Caco-2 (cell line): ENCODE data around the gene POLR1H. TPM values are rescaled to one million over a fixed set of nuclear protein-coding genes. Genes with fewer than 3 reads are reported as not detected.

Experiments
- BruUV-seq: library from RNA; stranded (reverse); fragments of 400-500 nt; replicated peaks from 2 replicates; lab custom pipeline; 2021; lab: Mats Ljungman, UMichigan
- CTCF ChIA-PET: fragments of 300-600 bp; sonication (Branson Sonifier 250); formaldehyde crosslinking; loops from one replicate; lab custom pipeline; 2022; ENCODE audit warnings: antibody characterized with exemption; lab: Charles Lee
- POLR2A ChIA-PET: fragments of 300-600 bp; sonication (Branson Sonifier 250); formaldehyde crosslinking; loops from one replicate; lab custom pipeline; 2022; ENCODE audit warnings: antibody characterized with exemption; lab: Charles Lee
- DNase-seq, 2 experiments: peaks; one replicate each; pipeline versions ENCODE4 v3.0.0 to v3.0.0-alpha.2; 2020 to 2022
- H3K27me3 ChIP-seq: replicated peaks from 2 replicates; pipeline ENCODE4 v1.6.0; 2011; ENCODE audit warnings: low read length; ENCODE audit not compliant: control insufficient read depth, insufficient read depth
- H3K36me3 ChIP-seq: 2 replicates; pipeline ENCODE4 v1.5.1; 2011; ENCODE audit warnings: low read length; ENCODE audit not compliant: control insufficient read depth, insufficient read depth
- H3K4me1 ChIP-seq: fragments of 250-450 bp; sonication (Bioruptor Pico); 2 replicates; pipeline ENCODE4 v1.5.1; 2020; ENCODE audit warnings: mild to moderate bottlenecking
- H3K4me3 ChIP-seq: 2 replicates; pipeline ENCODE4 v1.5.1; 2011; ENCODE audit warnings: low read depth, mild to moderate bottlenecking, control low read depth, low read length
- H3K9me3 ChIP-seq: fragments of 250-450 bp; sonication (Bioruptor Pico); 2 replicates; pipeline ENCODE4 v1.5.1; 2020; ENCODE audit warnings: mild to moderate bottlenecking, moderate library complexity
- H3K27ac Mint-ChIP-seq: one replicate; pipeline ENCODE4 v1.8.0; 2022; ENCODE audit warnings: mixed read lengths; ENCODE audit not compliant: unreplicated experiment
- H3K27me3 Mint-ChIP-seq: one replicate; pipeline ENCODE4 v1.8.0; 2022; ENCODE audit warnings: mixed read lengths; ENCODE audit not compliant: insufficient read depth, unreplicated experiment
- H3K36me3 Mint-ChIP-seq: one replicate; pipeline ENCODE4 v1.8.0; 2022; ENCODE audit warnings: mild to moderate bottlenecking, mixed read lengths; ENCODE audit not compliant: insufficient read depth, unreplicated experiment
- H3K4me1 Mint-ChIP-seq: one replicate; pipeline ENCODE4 v1.8.0; 2022; ENCODE audit warnings: low read depth, mixed read lengths; ENCODE audit not compliant: unreplicated experiment
- H3K4me3 Mint-ChIP-seq: one replicate; pipeline ENCODE4 v1.8.0; 2022; ENCODE audit warnings: mild to moderate bottlenecking, moderate library complexity, mixed read lengths; ENCODE audit not compliant: unreplicated experiment
- H3K9me3 Mint-ChIP-seq: one replicate; pipeline ENCODE4 v1.8.0; 2022; ENCODE audit warnings: mixed read lengths; ENCODE audit not compliant: unreplicated experiment
- intact Hi-C: fragments of 100-400 bp; cut with micrococcal nuclease; formaldehyde crosslinking; loops from one replicate; pipeline ENCODE4 v1.10.0; 2022; ENCODE audit not compliant: unreplicated experiment
- total RNA-seq: library from RNA; stranded (reverse); gene quantifications from 2 replicates; pipeline ENCODE4 v1.2.3, GENCODE V29; 2022
- TF ChIP-seq, protein P1 (sequence below), 2 experiments: fragments of 200-600 bp in 1 of 2; IDR thresholded peaks; 1 replicate in 1 of 2; 2 replicates in 1 of 2; pipeline versions ENCODE4 v1.5.1 to v1.8.0; 2011 to 2022; ENCODE audit warnings: antibody characterized with exemption in 1 of 2, control low read depth in 1 of 2, inconsistent platforms in 1 of 2, low read depth in 1 of 2, low read length in 1 of 2, mild to moderate bottlenecking in 1 of 2, moderate library complexity in 1 of 2; ENCODE audit not compliant: insufficient read depth in 1 of 2, severe bottlenecking in 1 of 2, unreplicated experiment in 1 of 2

POLR1H gene
- total RNA-seq, 1 experiment from 2014 or later: 27.6 TPM

DNA sequence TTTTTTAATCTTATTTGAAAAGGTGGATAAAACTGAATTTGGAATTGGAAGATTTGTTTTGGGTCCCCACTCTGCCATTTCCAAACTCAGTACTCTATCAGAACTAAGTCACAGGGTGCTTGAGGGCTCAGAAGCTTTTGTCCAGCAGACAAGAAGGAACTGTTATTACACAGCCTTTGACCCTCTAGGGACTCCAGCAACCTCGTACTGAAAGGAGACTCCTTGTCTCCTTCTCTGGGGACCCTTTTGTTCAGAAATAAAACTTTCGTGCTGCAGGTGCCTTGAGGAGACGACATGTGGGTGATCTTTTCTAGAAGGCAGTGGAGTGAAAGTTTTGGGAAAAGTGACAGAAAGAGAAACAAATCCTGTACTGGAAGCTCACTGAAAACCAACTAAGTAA is 7.4 kb upstream of the POLR1H start:
- intact Hi-C loops: no loop called here
- Histone ChIP-seq H3K4me3 (no peak overlapping the region), H3K4me1 (no peaks in the 10 kb centered on the region), H3K27me3 (no peaks in the 10 kb centered on the region), H3K36me3 (no peaks in the 10 kb centered on the region), H3K9me3 (no peaks in the 10 kb centered on the region)
- no peaks in the 10 kb centered on the region for H3K27me3 Mint-ChIP-seq
- TF ChIP-seq, protein P1, sequence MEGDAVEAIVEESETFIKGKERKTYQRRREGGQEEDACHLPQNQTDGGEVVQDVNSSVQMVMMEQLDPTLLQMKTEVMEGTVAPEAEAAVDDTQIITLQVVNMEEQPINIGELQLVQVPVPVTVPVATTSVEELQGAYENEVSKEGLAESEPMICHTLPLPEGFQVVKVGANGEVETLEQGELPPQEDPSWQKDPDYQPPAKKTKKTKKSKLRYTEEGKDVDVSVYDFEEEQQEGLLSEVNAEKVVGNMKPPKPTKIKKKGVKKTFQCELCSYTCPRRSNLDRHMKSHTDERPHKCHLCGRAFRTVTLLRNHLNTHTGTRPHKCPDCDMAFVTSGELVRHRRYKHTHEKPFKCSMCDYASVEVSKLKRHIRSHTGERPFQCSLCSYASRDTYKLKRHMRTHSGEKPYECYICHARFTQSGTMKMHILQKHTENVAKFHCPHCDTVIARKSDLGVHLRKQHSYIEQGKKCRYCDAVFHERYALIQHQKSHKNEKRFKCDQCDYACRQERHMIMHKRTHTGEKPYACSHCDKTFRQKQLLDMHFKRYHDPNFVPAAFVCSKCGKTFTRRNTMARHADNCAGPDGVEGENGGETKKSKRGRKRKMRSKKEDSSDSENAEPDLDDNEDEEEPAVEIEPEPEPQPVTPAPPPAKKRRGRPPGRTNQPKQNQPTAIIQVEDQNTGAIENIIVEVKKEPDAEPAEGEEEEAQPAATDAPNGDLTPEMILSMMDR (IDR thresholded peaks at IDR 0.05; ENCODE audit: insufficient read depth in 1 of 2, low read depth in 1 of 2, low read length in 1 of 2, severe bottlenecking in 1 of 2, unreplicated experiment in 1 of 2): no peak
- H3K4me1 Mint-ChIP-seq: no peaks in the 10 kb centered on the region
- H3K27ac Mint-ChIP-seq: no peak overlapping the region
- no peaks in the 10 kb centered on the region for H3K9me3 Mint-ChIP-seq
- no peak for DNase-seq
- H3K4me3 Mint-ChIP-seq: no peak overlapping the region
- POLR2A ChIA-PET: no interaction called here
- no TSS peak for BruUV-seq
- CTCF ChIA-PET: no interaction called here
- no peaks in the 10 kb centered on the region for H3K36me3 Mint-ChIP-seq

DNA sequence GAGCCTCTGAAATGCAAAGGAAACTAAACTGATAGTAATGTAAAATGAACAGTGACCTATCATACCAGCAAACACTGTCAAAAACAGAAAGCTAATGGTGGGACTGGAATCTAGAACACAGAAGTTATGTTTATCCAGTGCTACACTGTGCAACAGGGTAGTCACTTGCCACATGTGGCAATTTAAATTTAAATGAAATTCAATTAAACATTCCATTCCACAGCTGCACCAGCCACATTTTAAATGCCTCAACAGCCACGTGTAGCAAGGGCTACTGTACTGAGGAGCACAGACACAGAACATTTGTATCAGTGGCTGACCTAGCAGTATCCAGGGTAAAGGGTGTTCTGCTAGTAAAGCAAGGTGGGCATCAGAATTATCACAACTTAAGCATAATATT is 5.6 kb upstream of the POLR1H start:
- no peak for DNase-seq
- Histone ChIP-seq H3K27me3 (no peaks in the 10 kb centered on the region), H3K9me3 (no peaks in the 10 kb centered on the region), H3K4me1 (peaks cover 6% of the 10 kb centered on the region; the same call in 1 of the 2 replicates), H3K4me3 (no peak overlapping the region), H3K36me3 (no peaks in the 10 kb centered on the region)
- no peak overlapping the region for H3K27ac Mint-ChIP-seq
- TF ChIP-seq, protein P1 (IDR thresholded peaks at IDR 0.05; ENCODE audit: insufficient read depth in 1 of 2, low read depth in 1 of 2, low read length in 1 of 2, severe bottlenecking in 1 of 2, unreplicated experiment in 1 of 2): no peak
- no peak overlapping the region for H3K4me3 Mint-ChIP-seq
- no peaks in the 10 kb centered on the region for H3K4me1 Mint-ChIP-seq
- no peaks in the 10 kb centered on the region for H3K9me3 Mint-ChIP-seq
- ChIA-PET POLR2A (no interaction called here), CTCF (no interaction called here)
- intact Hi-C loops: no loop called here
- no TSS peak for BruUV-seq
- no peaks in the 10 kb centered on the region for H3K36me3 Mint-ChIP-seq
- no peaks in the 10 kb centered on the region for H3K27me3 Mint-ChIP-seq

DNA sequence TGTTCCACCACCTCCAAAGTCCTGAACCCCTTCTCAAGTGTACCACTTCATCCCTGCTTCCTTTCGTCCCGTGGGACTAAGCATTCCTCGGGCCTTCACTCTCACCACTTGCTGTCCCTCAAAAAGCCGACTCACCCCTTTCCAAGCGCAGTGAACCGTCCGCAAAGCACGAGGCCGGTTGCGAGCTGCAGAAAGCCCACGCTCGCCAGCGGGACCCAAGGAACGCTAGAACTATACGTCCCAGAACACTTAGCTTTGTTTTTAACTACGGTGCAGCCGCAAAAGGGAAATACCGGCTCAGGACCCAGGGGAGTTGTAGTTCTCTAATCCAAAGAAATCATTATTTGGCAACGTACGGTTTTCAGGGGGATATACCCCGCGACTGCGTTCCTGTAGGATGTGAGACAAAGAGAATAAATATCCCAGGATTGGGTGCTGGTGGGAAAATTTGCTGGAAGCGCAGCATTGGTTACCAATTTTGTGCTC is 416 bp upstream of the POLR1H start:
- no peaks in the 10 kb centered on the region for H3K36me3 ChIP-seq
- intact Hi-C loops: loop anchor here (1.0 to 5.0 kb wide), 2 partner anchors 43 to 102 kb away; partner anchors contain the start of genes TRIM10 and TRIM15
- BruUV-seq: TSS peak; percentile 82
- DNase-seq: peak in 1 of 2 experiments; percentile 18
- H3K4me3 ChIP-seq: peak overlapping the region; percentile 77
- TF ChIP-seq, protein P1 (IDR thresholded peaks at IDR 0.05; ENCODE audit: insufficient read depth in 1 of 2, low read depth in 1 of 2, low read length in 1 of 2, severe bottlenecking in 1 of 2, unreplicated experiment in 1 of 2): no peak
- Mint-ChIP-seq H3K27ac (peak overlapping the region; percentile 90), H3K36me3 (peaks cover 9% of the 10 kb centered on the region), H3K9me3 (no peaks in the 10 kb centered on the region), H3K4me3 (peak overlapping the region; percentile 88), H3K4me1 (peaks cover 9% of the 10 kb centered on the region), H3K27me3 (no peaks in the 10 kb centered on the region)
- CTCF ChIA-PET: interaction anchor here (1.0 to 2.1 kb wide), 4 partner anchors 15 to 70 kb away, joined by 3 to 5 read pairs (median 4); partner anchors contain the start of gene RNF39
- H3K4me1 ChIP-seq: peaks cover 9% of the 10 kb centered on the region; the same call in 1 of the 2 replicates
- no peaks in the 10 kb centered on the region for H3K27me3 ChIP-seq
- no peaks in the 10 kb centered on the region for H3K9me3 ChIP-seq
- POLR2A ChIA-PET: interaction anchor here (0.6 to 2.1 kb wide), 6 partner anchors 13 to 156 kb away, joined by 3 to 8 read pairs (median 4); no protein-coding TSS in a partner anchor
